Measurements from ENCODE around the gene CCDC27.
"Not testable (repeated sequence)": the region's sequence is repeated elsewhere in the genome, so short reads cannot be mapped to it uniquely, and the experiment has no call there.

Gene CCDC27

GRCh38 chr1:3805038-3805437, 52.8 kb downstream of the CCDC27 start:
- H3K9ac ChIP-seq (ENCODE audit: low read depth, low read length, poor library complexity, severe bottlenecking), result no peak overlapping the region
- H3K79me2 ChIP-seq (ENCODE audit: insufficient read depth, low read length), result no peaks in the 10 kb centered on the region
- H3K27me3 ChIP-seq (ENCODE audit: insufficient read depth, low read length, poor library complexity, severe bottlenecking), result peaks cover 3% of the 10 kb centered on the region
- TF ChIP-seq CTCF (conservative IDR thresholded peaks at IDR 0.05; ENCODE audit: low read length) (no peak), EZH2phosphoT487 (IDR thresholded peaks at IDR 0.05; ENCODE audit: borderline replicate concordance) (no peak)
- no peaks in the 10 kb centered on the region for H3K4me1 ChIP-seq (ENCODE audit: insufficient read depth, low read length, poor library complexity, severe bottlenecking)
- H3K9me3 ChIP-seq (ENCODE audit: insufficient read depth, low read depth, low read length), result no peaks in the 10 kb centered on the region
- H3K4me2 ChIP-seq (ENCODE audit: low read depth, low read length, poor library complexity, severe bottlenecking), result no peak overlapping the region
- H3F3A ChIP-seq (ENCODE audit: low read depth), result no peaks in the 10 kb centered on the region
- H2AFZ ChIP-seq (ENCODE audit: low read length), result no peak overlapping the region
- H3K9me2 ChIP-seq (replicated peaks; ENCODE audit: low read depth, low read length), result no peaks in the 10 kb centered on the region
- no peak overlapping the region for H3K4me3 ChIP-seq (ENCODE audit: low read length, poor library complexity, severe bottlenecking)
- no peaks in the 10 kb centered on the region for H4K20me1 ChIP-seq (ENCODE audit: insufficient read depth, low read length, poor library complexity, severe bottlenecking)
- H3K36me3 ChIP-seq (ENCODE audit: insufficient read depth, low read length), result no peaks in the 10 kb centered on the region

- no peaks in the 10 kb centered on the region for H3K36me3 ChIP-seq (ENCODE audit: insufficient read depth, low read length)
- H3K4me2 ChIP-seq (ENCODE audit: low read depth, low read length, poor library complexity, severe bottlenecking), result no peak overlapping the region
- no peak overlapping the region for H2AFZ ChIP-seq (ENCODE audit: low read length)
- no peak overlapping the region for H3K4me3 ChIP-seq (ENCODE audit: low read length, poor library complexity, severe bottlenecking)
- no peaks in the 10 kb centered on the region for H3K79me2 ChIP-seq (ENCODE audit: insufficient read depth, low read length)
- H3K9me3 ChIP-seq (ENCODE audit: insufficient read depth, low read depth, low read length), result no peaks in the 10 kb centered on the region
- H3K9me2 ChIP-seq (replicated peaks; ENCODE audit: low read depth, low read length), result no peaks in the 10 kb centered on the region
- no peak overlapping the region for H3K9ac ChIP-seq (ENCODE audit: low read depth, low read length, poor library complexity, severe bottlenecking)
- no peaks in the 10 kb centered on the region for H4K20me1 ChIP-seq (ENCODE audit: insufficient read depth, low read length, poor library complexity, severe bottlenecking)
- no peaks in the 10 kb centered on the region for H3K4me1 ChIP-seq (ENCODE audit: insufficient read depth, low read length, poor library complexity, severe bottlenecking)
- H3F3A ChIP-seq (ENCODE audit: low read depth), result no peaks in the 10 kb centered on the region
- no peak for TF ChIP-seq EZH2phosphoT487 (IDR thresholded peaks at IDR 0.05; ENCODE audit: borderline replicate concordance)
- no peak for TF ChIP-seq CTCF (conservative IDR thresholded peaks at IDR 0.05; ENCODE audit: low read length)
- H3K27me3 ChIP-seq (ENCODE audit: insufficient read depth, low read length, poor library complexity, severe bottlenecking), result no peaks in the 10 kb centered on the region
Measured at GRCh38 chr1:3807769-3808168, 55.5 kb downstream of the CCDC27 start.

GRCh38 chr1:3809680-3810079, 57.4 kb downstream of the CCDC27 start:
- H2AFZ ChIP-seq (ENCODE audit: low read length), result no peak overlapping the region

GRCh38 chr1:3810149-3810761, 58.0 kb downstream of the CCDC27 start:
- not testable (repeated sequence) for H3K4me1 ChIP-seq (ENCODE audit: insufficient read depth, low read length, poor library complexity, severe bottlenecking); H3K79me2 ChIP-seq (ENCODE audit: insufficient read depth, low read length); H2AFZ ChIP-seq (ENCODE audit: low read length)

More at GRCh38 chr1:3809680-3810079, 57.4 kb downstream of the CCDC27 start:
- no peaks in the 10 kb centered on the region for H3F3A ChIP-seq (ENCODE audit: low read depth)
- H3K36me3 ChIP-seq (ENCODE audit: insufficient read depth, low read length), result no peaks in the 10 kb centered on the region
- no peak overlapping the region for H3K4me3 ChIP-seq (ENCODE audit: low read length, poor library complexity, severe bottlenecking)
- no peak for TF ChIP-seq EZH2phosphoT487 (IDR thresholded peaks at IDR 0.05; ENCODE audit: borderline replicate concordance)
- TF ChIP-seq CTCF (conservative IDR thresholded peaks at IDR 0.05; ENCODE audit: low read length), result no peak
- H4K20me1 ChIP-seq (ENCODE audit: insufficient read depth, low read length, poor library complexity, severe bottlenecking), result no peaks in the 10 kb centered on the region
- no peaks in the 10 kb centered on the region for H3K9me2 ChIP-seq (replicated peaks; ENCODE audit: low read depth, low read length)
- H3K27me3 ChIP-seq (ENCODE audit: insufficient read depth, low read length, poor library complexity, severe bottlenecking), result no peaks in the 10 kb centered on the region
- no peaks in the 10 kb centered on the region for H3K9me3 ChIP-seq (ENCODE audit: insufficient read depth, low read depth, low read length)
- no peaks in the 10 kb centered on the region for H3K4me1 ChIP-seq (ENCODE audit: insufficient read depth, low read length, poor library complexity, severe bottlenecking)
- no peak overlapping the region for H3K4me2 ChIP-seq (ENCODE audit: low read depth, low read length, poor library complexity, severe bottlenecking)
- no peaks in the 10 kb centered on the region for H3K79me2 ChIP-seq (ENCODE audit: insufficient read depth, low read length)
- H3K9ac ChIP-seq (ENCODE audit: low read depth, low read length, poor library complexity, severe bottlenecking), result no peak overlapping the region

More at GRCh38 chr1:3810149-3810761, 58.0 kb downstream of the CCDC27 start:
- H3K9ac ChIP-seq (ENCODE audit: low read depth, low read length, poor library complexity, severe bottlenecking); H3K9me2 ChIP-seq (replicated peaks; ENCODE audit: low read depth, low read length); H3K4me2 ChIP-seq (ENCODE audit: low read depth, low read length, poor library complexity, severe bottlenecking); H4K20me1 ChIP-seq (ENCODE audit: insufficient read depth, low read length, poor library complexity, severe bottlenecking); H3K4me3 ChIP-seq (ENCODE audit: low read length, poor library complexity, severe bottlenecking); H3K27me3 ChIP-seq (ENCODE audit: insufficient read depth, low read length, poor library complexity, severe bottlenecking); H3K36me3 ChIP-seq (ENCODE audit: insufficient read depth, low read length); H3K9me3 ChIP-seq (ENCODE audit: insufficient read depth, low read depth, low read length); H3F3A ChIP-seq (ENCODE audit: low read depth): not testable (repeated sequence)
